GM21723 (cell line): ENCODE results near the gene MERTK.
"Not testable (repeated sequence)": the region's sequence is repeated elsewhere in the genome, so short reads cannot be mapped to it uniquely, and the experiment has no call there.

ENCODE experiments used
- ATAC-seq: cut with Tn5 transposase; IDR thresholded peaks from one replicate; pipeline ENCODE4 v1.9.1; 2021; ENCODE audit warnings: mild to moderate bottlenecking, moderate library complexity; ENCODE audit not compliant: unreplicated experiment

MERTK gene

GRCh38 chr2:111944531-111945210 lies 46.3 kb downstream of the MERTK start:
- ATAC-seq, result no peak

- no peak for ATAC-seq
Measured at GRCh38 chr2:111945444-111946293, 47.3 kb downstream of the MERTK start.

- no peak for ATAC-seq
Measured at GRCh38 chr2:111946294-111947114, 48.1 kb downstream of the MERTK start.

GRCh38 chr2:111947219-111947618 lies 48.8 kb downstream of the MERTK start:
- no peak for ATAC-seq

GRCh38 chr2:111948832-111949231 lies 50.4 kb downstream of the MERTK start:
- no peak for ATAC-seq

- no peak for ATAC-seq
Measured at GRCh38 chr2:111950236-111950635, 51.8 kb downstream of the MERTK start.

- no peak for ATAC-seq
Measured at GRCh38 chr2:111951486-111951885, 53.1 kb downstream of the MERTK start.

- no peak for ATAC-seq
Measured at GRCh38 chr2:111952871-111953452, 54.6 kb downstream of the MERTK start.

- ATAC-seq, result no peak
Measured at GRCh38 chr2:111954602-111955332, 56.4 kb downstream of the MERTK start.

GRCh38 chr2:111957872-111958354 lies 59.5 kb downstream of the MERTK start:
- ATAC-seq, result no peak

- no peak for ATAC-seq
Measured at GRCh38 chr2:111958901-111959300, 60.5 kb downstream of the MERTK start.

- no peak for ATAC-seq
Measured at GRCh38 chr2:111961663-111962062, 63.3 kb downstream of the MERTK start.

- ATAC-seq, result not testable (repeated sequence)
Measured at GRCh38 chr2:111963086-111963485, 64.7 kb downstream of the MERTK start.

- not testable (repeated sequence) for ATAC-seq
Measured at GRCh38 chr2:111963508-111963907, 65.1 kb downstream of the MERTK start.

- ATAC-seq, result no peak
Measured at GRCh38 chr2:111965062-111965461, 66.7 kb downstream of the MERTK start.

- ATAC-seq, result no peak
Measured at GRCh38 chr2:111966241-111966640, 67.8 kb downstream of the MERTK start.

- no peak for ATAC-seq
Measured at GRCh38 chr2:111967018-111967417, 68.6 kb downstream of the MERTK start.

- no peak for ATAC-seq
Measured at GRCh38 chr2:111970453-111970852, 72.0 kb downstream of the MERTK start.

GRCh38 chr2:111972955-111973565 lies 74.7 kb downstream of the MERTK start:
- no peak for ATAC-seq

GRCh38 chr2:111973701-111974100 lies 75.3 kb downstream of the MERTK start:
- ATAC-seq, result no peak
